Naive thymus-derived CD4-positive, alpha-beta T cell (primary cell): ENCODE results near the gene ANKRD50. TPM values are rescaled to one million over a fixed set of nuclear protein-coding genes. Genes with fewer than 3 reads are reported as not detected.
A peak's percentile ranks its signal among the peaks of the same experiment; 100 is the strongest.

Source experiments
- ATAC-seq: fragments of 150-1000 bp; cut with Tn5 transposase; 2 replicates; pipeline ENCODE4 v1.10.0; 2021; ENCODE audit warnings: mild to moderate bottlenecking, moderate library complexity
- CTCF ChIA-PET: fragments of 350-600 bp; sonication (Branson Sonifier 250); formaldehyde crosslinking; loops from one replicate; lab custom pipeline; 2021; ENCODE audit warnings: antibody characterized with exemption; lab: Charles Lee
- POLR2A ChIA-PET: fragments of 350-600 bp; sonication (Branson Sonifier 250); formaldehyde crosslinking; loops from one replicate; lab custom pipeline; 2021; ENCODE audit warnings: antibody characterized with exemption, inconsistent platforms; lab: Charles Lee
- DNase-seq, 9 donors: peaks; one replicate each; pipeline versions ENCODE4 v3.0.0 to v3.0.0-alpha.2; 2020 to 2022; ENCODE audit warnings: mixed read lengths in 1 of 9
- H3K27ac ChIP-seq: one replicate; pipeline ENCODE4 v1.7.0; 2013; ENCODE audit warnings: mild to moderate bottlenecking, low read depth, low read length, moderate library complexity
- H3K27me3 ChIP-seq, 2 donors: one replicate each; pipeline ENCODE4 v1.7.0; 2013; ENCODE audit warnings: low read length in 2 of 2, mild to moderate bottlenecking in 2 of 2, moderate library complexity in 2 of 2; ENCODE audit not compliant: control insufficient read depth in 2 of 2, insufficient read depth in 2 of 2
- H3K36me3 ChIP-seq, 3 experiments: 1 replicate in 2 of 3; 2 replicates in 1 of 3; pipeline ENCODE4 v1.7.0; 2013; ENCODE audit warnings: low read length in 3 of 3, mild to moderate bottlenecking in 3 of 3, moderate library complexity in 1 of 3; ENCODE audit not compliant: insufficient read depth in 3 of 3, control insufficient read depth in 2 of 3
- H3K4me1 ChIP-seq, 2 donors: one replicate each; pipeline ENCODE4 v1.7.0; 2013; ENCODE audit warnings: low read length in 2 of 2, mild to moderate bottlenecking in 2 of 2, moderate library complexity in 1 of 2; ENCODE audit not compliant: control insufficient read depth in 2 of 2, insufficient read depth in 2 of 2
- H3K4me3 ChIP-seq: 2 replicates; pipeline ENCODE4 v1.7.0; 2013; ENCODE audit warnings: mild to moderate bottlenecking, low read length
- H3K9me3 ChIP-seq, 3 experiments: 1 replicate in 2 of 3; 2 replicates in 1 of 3; pipeline ENCODE4 v1.7.0; 2013; ENCODE audit warnings: low read length in 3 of 3; ENCODE audit not compliant: control insufficient read depth in 2 of 3
- H3K27ac Mint-ChIP-seq, 9 donors: one replicate each; pipeline ENCODE4 v1.8.0; 2020 to 2022; ENCODE audit warnings: mixed read lengths in 9 of 9, mild to moderate bottlenecking in 8 of 9, moderate library complexity in 5 of 9, inconsistent platforms in 2 of 9
- H3K27me3 Mint-ChIP-seq, 5 donors: one replicate each; pipeline ENCODE4 v1.8.0; 2021 to 2022; ENCODE audit warnings: mixed read lengths in 5 of 5, mild to moderate bottlenecking in 1 of 5
- H3K36me3 Mint-ChIP-seq, 5 donors: one replicate each; pipeline ENCODE4 v1.8.0; 2020 to 2022; ENCODE audit warnings: mixed read lengths in 5 of 5, mild to moderate bottlenecking in 3 of 5, inconsistent platforms in 1 of 5
- H3K4me1 Mint-ChIP-seq, 7 donors: one replicate each; pipeline ENCODE4 v1.8.0; 2020 to 2022; ENCODE audit warnings: mixed read lengths in 7 of 7, mild to moderate bottlenecking in 3 of 7, inconsistent platforms in 1 of 7
- H3K4me3 Mint-ChIP-seq, 10 donors: one replicate each; pipeline ENCODE4 v1.8.0; 2020 to 2022; ENCODE audit warnings: mild to moderate bottlenecking in 10 of 10, mixed read lengths in 10 of 10, moderate library complexity in 6 of 10, inconsistent platforms in 2 of 10
- H3K9me3 Mint-ChIP-seq, 11 donors: one replicate each; pipeline ENCODE4 v1.8.0; 2020 to 2022; ENCODE audit warnings: mixed read lengths in 11 of 11, mild to moderate bottlenecking in 4 of 11, inconsistent platforms in 1 of 11, moderate library complexity in 1 of 11
- intact Hi-C, 2 donors: fragments of 100-400 bp; cut with micrococcal nuclease; formaldehyde crosslinking; loops; one replicate each; pipeline ENCODE4 v1.15.1; 2023
- polyA plus RNA-seq, 2 donors: library from polyadenylated mRNA; unstranded; fragments of 300-500 nt; fragmentation: Illumina TruSeq; gene quantifications; one replicate each; pipeline ENCODE4 v1.2.3, GENCODE V29; 2021
- total RNA-seq, 6 experiments: library from RNA in 5 of 6; stranded (reverse) in 5 of 6; gene quantifications; 1 replicate in 5 of 6; 2 replicates in 1 of 6; pipeline ENCODE4 v1.2.3 and lab custom pipeline; 2021 to 2026

The ANKRD50 gene
- total and polyA plus RNA-seq, 7 experiments from 2014 or later: 0.15 to 3.5 (median 0.65) TPM

- H3K9me3 Mint-ChIP-seq: peaks cover 0 to 3% (median 0%) of the 10 kb centered on the region in 11 donors
- intact Hi-C loops: no loop called here
- no peaks in the 10 kb centered on the region for H3K27me3 Mint-ChIP-seq
- ChIA-PET POLR2A (no interaction called here), CTCF (interaction anchor here (0.6 kb wide), 1 partner anchor 1276 kb away, joined by 3 read pairs; no protein-coding TSS in a partner anchor)
- Histone ChIP-seq H3K4me3 (no peak overlapping the region), H3K27me3 (no peaks in the 10 kb centered on the region), H3K4me1 (no peaks in the 10 kb centered on the region), H3K27ac (no peak overlapping the region), H3K36me3 (no peaks in the 10 kb centered on the region), H3K9me3 (no peaks in the 10 kb centered on the region)
- peaks cover 0 to 11% (median 9%) of the 10 kb centered on the region in 5 donors for H3K36me3 Mint-ChIP-seq
- no peaks in the 10 kb centered on the region for H3K4me1 Mint-ChIP-seq
- H3K27ac Mint-ChIP-seq: no peak overlapping the region
- no peak overlapping the region for H3K4me3 Mint-ChIP-seq
- no peak for DNase-seq
- no peak for ATAC-seq
These were observed 46.0 kb downstream of the ANKRD50 start for GRCh38 chr4:124666496-124666895.

- no peak for ATAC-seq
- H3K36me3 ChIP-seq: no peaks in the 10 kb centered on the region
- H3K4me3 ChIP-seq: no peak overlapping the region
- H3K4me1 ChIP-seq: no peaks in the 10 kb centered on the region
- Mint-ChIP-seq H3K36me3 (no peaks in the 10 kb centered on the region), H3K4me1 (no peaks in the 10 kb centered on the region), H3K4me3 (no peak overlapping the region), H3K27ac (no peak overlapping the region), H3K27me3 (peaks cover 0 to 4% (median 0%) of the 10 kb centered on the region in 5 donors), H3K9me3 (peaks cover 0 to 2% (median 0%) of the 10 kb centered on the region in 11 donors)
- ChIA-PET CTCF (no interaction called here), POLR2A (no interaction called here)
- H3K27me3 ChIP-seq: no peaks in the 10 kb centered on the region
- no peaks in the 10 kb centered on the region for H3K9me3 ChIP-seq
- no peak for DNase-seq
- no peak overlapping the region for H3K27ac ChIP-seq
- intact Hi-C loops: no loop called here
These were observed 53.7 kb downstream of the ANKRD50 start for GRCh38 chr4:124658795-124659194.

- no peak overlapping the region for H3K27ac Mint-ChIP-seq
- H3K4me1 Mint-ChIP-seq: no peaks in the 10 kb centered on the region
- peaks cover 0 to 5% (median 0%) of the 10 kb centered on the region in 5 donors for H3K27me3 Mint-ChIP-seq
- intact Hi-C loops: no loop called here
- peaks cover 0 to 2% (median 0%) of the 10 kb centered on the region in 11 donors for H3K9me3 Mint-ChIP-seq
- DNase-seq (no peak), ATAC-seq (no peak)
- Histone ChIP-seq H3K27ac (no peak overlapping the region), H3K4me3 (no peak overlapping the region), H3K9me3 (no peaks in the 10 kb centered on the region), H3K4me1 (no peaks in the 10 kb centered on the region), H3K36me3 (no peaks in the 10 kb centered on the region), H3K27me3 (no peaks in the 10 kb centered on the region)
- ChIA-PET POLR2A (no interaction called here), CTCF (no interaction called here)
- no peak overlapping the region for H3K4me3 Mint-ChIP-seq
- no peaks in the 10 kb centered on the region for H3K36me3 Mint-ChIP-seq
These were observed 61.9 kb downstream of the ANKRD50 start for GRCh38 chr4:124650614-124651013.

- H3K27ac ChIP-seq: no peak overlapping the region
- DNase-seq (no peak), ATAC-seq (no peak)
- H3K36me3 ChIP-seq: no peaks in the 10 kb centered on the region
- H3K36me3 Mint-ChIP-seq: no peaks in the 10 kb centered on the region
- no peaks in the 10 kb centered on the region for H3K27me3 ChIP-seq
- CTCF ChIA-PET: no interaction called here
- intact Hi-C loops: no loop called here
- H3K27me3 Mint-ChIP-seq: no peaks in the 10 kb centered on the region
- no peaks in the 10 kb centered on the region for H3K4me1 ChIP-seq
- no peak overlapping the region for H3K4me3 ChIP-seq
- no peak overlapping the region for H3K27ac Mint-ChIP-seq
- H3K4me1 Mint-ChIP-seq: no peaks in the 10 kb centered on the region
- H3K9me3 Mint-ChIP-seq: no peaks in the 10 kb centered on the region
- POLR2A ChIA-PET: no interaction called here
- H3K9me3 ChIP-seq: no peaks in the 10 kb centered on the region
- no peak overlapping the region for H3K4me3 Mint-ChIP-seq
These were observed 64.9 kb downstream of the ANKRD50 start for GRCh38 chr4:124647599-124647998.

- CTCF ChIA-PET: no interaction called here
These were observed 67.9 kb downstream of the ANKRD50 start for GRCh38 chr4:124644621-124645020.

GRCh38 chr4:124642846-124643245 lies 69.7 kb downstream of the ANKRD50 start:
- H3K4me1 ChIP-seq: no peaks in the 10 kb centered on the region
- Mint-ChIP-seq H3K9me3 (no peaks in the 10 kb centered on the region), H3K27ac (no peak overlapping the region), H3K36me3 (no peaks in the 10 kb centered on the region), H3K4me1 (no peaks in the 10 kb centered on the region), H3K27me3 (no peaks in the 10 kb centered on the region), H3K4me3 (no peak overlapping the region)
- no peak overlapping the region for H3K4me3 ChIP-seq
- no peaks in the 10 kb centered on the region for H3K9me3 ChIP-seq
- H3K36me3 ChIP-seq: no peaks in the 10 kb centered on the region
- ATAC-seq: no peak
- POLR2A ChIA-PET: no interaction called here
- DNase-seq: no peak
- CTCF ChIA-PET: no interaction called here
- H3K27ac ChIP-seq: no peak overlapping the region
- no peaks in the 10 kb centered on the region for H3K27me3 ChIP-seq
- intact Hi-C loops: no loop called here

More at GRCh38 chr4:124644621-124645020, 67.9 kb downstream of the ANKRD50 start:
- no peak for DNase-seq
- Mint-ChIP-seq H3K27me3 (no peaks in the 10 kb centered on the region), H3K4me1 (no peaks in the 10 kb centered on the region), H3K27ac (no peak overlapping the region), H3K36me3 (no peaks in the 10 kb centered on the region), H3K9me3 (no peaks in the 10 kb centered on the region), H3K4me3 (no peak overlapping the region)
- intact Hi-C loops: no loop called here
- ATAC-seq: no peak
- Histone ChIP-seq H3K27me3 (no peaks in the 10 kb centered on the region), H3K4me1 (no peaks in the 10 kb centered on the region), H3K9me3 (no peaks in the 10 kb centered on the region), H3K36me3 (no peaks in the 10 kb centered on the region), H3K27ac (no peak overlapping the region), H3K4me3 (no peak overlapping the region)
- POLR2A ChIA-PET: no interaction called here

- Mint-ChIP-seq H3K27ac (no peak overlapping the region), H3K9me3 (peaks cover 0 to 7% (median 0%) of the 10 kb centered on the region in 11 donors), H3K4me1 (peaks cover 0 to 1% (median 0%) of the 10 kb centered on the region in 7 donors), H3K27me3 (no peaks in the 10 kb centered on the region), H3K4me3 (no peak overlapping the region), H3K36me3 (no peaks in the 10 kb centered on the region)
- H3K4me3 ChIP-seq: no peak overlapping the region
- no peaks in the 10 kb centered on the region for H3K4me1 ChIP-seq
- H3K27ac ChIP-seq: no peak overlapping the region
- peak; percentile 62 for ATAC-seq
- no peak for DNase-seq
- H3K9me3 ChIP-seq: no peaks in the 10 kb centered on the region
- no peaks in the 10 kb centered on the region for H3K27me3 ChIP-seq
- POLR2A ChIA-PET: no interaction called here
- H3K36me3 ChIP-seq: no peaks in the 10 kb centered on the region
- intact Hi-C loops: no loop called here
- CTCF ChIA-PET: no interaction called here
These were observed 70.7 kb downstream of the ANKRD50 start for GRCh38 chr4:124641715-124642381.
